ENCODE results near the gene TOE1. TPM values are rescaled to one million over a fixed set of nuclear protein-coding genes. Genes with fewer than 3 reads are reported as not detected.
A peak's percentile ranks its signal among the peaks of the same experiment; 100 is the strongest.

TOE1 gene
- total and polyA plus RNA-seq, 2 donors (not counting 1 experiment from before 2014, with no cell fraction given) = 24.7 to 28.6 TPM

DNA sequence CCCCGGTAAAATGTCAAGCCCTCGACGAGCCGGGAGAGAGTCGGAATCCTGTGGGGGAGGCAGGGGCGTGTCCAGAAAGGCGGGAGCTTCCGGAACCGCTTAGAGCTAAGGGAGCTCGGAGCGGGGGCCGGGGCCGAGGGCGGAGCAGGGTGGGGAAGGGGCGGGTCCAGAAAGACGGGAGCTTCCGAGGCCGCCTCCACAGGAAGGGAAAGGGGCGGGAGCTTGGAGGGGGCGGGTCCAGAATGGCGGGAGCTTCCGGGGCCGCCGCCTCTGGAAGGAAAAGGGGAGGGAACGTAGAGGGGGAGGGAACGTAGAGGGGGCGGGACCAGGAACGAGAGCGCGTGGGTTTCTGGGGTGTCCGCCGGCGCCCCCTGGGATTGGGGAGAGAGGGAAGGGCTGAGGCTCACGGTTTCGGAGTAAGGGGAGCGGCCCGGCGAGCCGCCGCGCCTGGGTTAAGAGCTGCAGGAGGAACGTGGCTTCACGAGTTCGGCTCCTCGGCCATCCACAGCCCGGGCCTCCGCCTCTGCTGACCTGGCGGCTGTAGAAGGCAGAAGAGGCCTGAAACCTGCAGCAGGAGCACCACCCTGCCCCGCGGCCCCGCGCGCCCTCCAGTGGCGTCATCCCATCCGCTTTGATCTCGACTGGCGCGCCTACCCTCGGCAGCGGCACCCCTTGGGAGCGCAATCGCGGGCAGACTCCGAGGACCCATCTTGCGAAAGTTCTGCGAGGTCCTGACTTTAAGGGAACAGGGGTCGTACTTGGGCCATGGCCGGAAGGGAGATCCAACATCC, 36.3 kb upstream of the TOE1 start:
- intact Hi-C loops (cut with micrococcal nuclease) = loop anchor here (1.0 to 2.0 kb wide), 11 partner anchors 23 to 629 kb away; partner anchors contain the start of genes ARMH1, CCDC163, EIF2B3 and HPDL
- Mint-ChIP-seq H3K27ac (peak overlapping the region; percentile 95), H3K9me3 (ENCODE audit: insufficient read depth) (no peaks in the 10 kb centered on the region), H3K4me3 (peak overlapping the region; percentile 94), H3K4me1 (peaks cover 34% of the 10 kb centered on the region), H3K27me3 (no peaks in the 10 kb centered on the region)
- Histone ChIP-seq H3K9me3 (ENCODE audit: control extremely low read depth in 1 of 3, control insufficient read depth in 2 of 3, insufficient read depth in 1 of 3, low read length in 2 of 3) (no peaks in the 10 kb centered on the region), H3K27ac (ENCODE audit: low read length in 2 of 2) (peak overlapping the region; percentile 85 to 97), H4K20me1 (ENCODE audit: control insufficient read depth, insufficient read depth, low read length, poor library complexity, severe bottlenecking) (no peaks in the 10 kb centered on the region), H3K79me2 (ENCODE audit: control insufficient read depth, insufficient read depth, low read length) (no peaks in the 10 kb centered on the region), H3K9ac (ENCODE audit: low read length) (peak overlapping the region; percentile 81), H2AFZ (ENCODE audit: insufficient read depth, low read depth, low read length, poor library complexity, severe bottlenecking) (peak overlapping the region; percentile 96), H3K27me3 (replicated peaks in 1 of 4; ENCODE audit: control extremely low read depth in 1 of 4, control insufficient read depth in 3 of 4, insufficient read depth in 4 of 4, low read length in 3 of 4) (no peaks in the 10 kb centered on the region), H3K4me2 (replicated peaks; ENCODE audit: low read depth, low read length, poor library complexity, severe bottlenecking) (peak overlapping the region; percentile 91), H3K36me3 (replicated peaks in 1 of 2; ENCODE audit: control extremely low read depth in 1 of 2, control insufficient read depth in 1 of 2, extremely low read depth in 1 of 2, insufficient read depth in 2 of 2, low read length in 1 of 2) (no peaks in the 10 kb centered on the region), H3K4me3 (ENCODE audit: control extremely low read depth in 1 of 5, extremely low read depth in 1 of 5, insufficient read depth in 1 of 5, low read depth in 2 of 5, low read length in 4 of 5) (peak overlapping the region; percentile 47 to 87 (median 82)), H3K4me1 (ENCODE audit: control insufficient read depth in 2 of 2, insufficient read depth in 2 of 2, low read length in 2 of 2) (peaks cover 19 to 27% of the 10 kb centered on the region in 2 donors)
- WGBS (ENCODE audit: insufficient coverage) = under 1% methylated on average over 65 of the region's 68 CpGs
- TF ChIP-seq, protein P1, sequence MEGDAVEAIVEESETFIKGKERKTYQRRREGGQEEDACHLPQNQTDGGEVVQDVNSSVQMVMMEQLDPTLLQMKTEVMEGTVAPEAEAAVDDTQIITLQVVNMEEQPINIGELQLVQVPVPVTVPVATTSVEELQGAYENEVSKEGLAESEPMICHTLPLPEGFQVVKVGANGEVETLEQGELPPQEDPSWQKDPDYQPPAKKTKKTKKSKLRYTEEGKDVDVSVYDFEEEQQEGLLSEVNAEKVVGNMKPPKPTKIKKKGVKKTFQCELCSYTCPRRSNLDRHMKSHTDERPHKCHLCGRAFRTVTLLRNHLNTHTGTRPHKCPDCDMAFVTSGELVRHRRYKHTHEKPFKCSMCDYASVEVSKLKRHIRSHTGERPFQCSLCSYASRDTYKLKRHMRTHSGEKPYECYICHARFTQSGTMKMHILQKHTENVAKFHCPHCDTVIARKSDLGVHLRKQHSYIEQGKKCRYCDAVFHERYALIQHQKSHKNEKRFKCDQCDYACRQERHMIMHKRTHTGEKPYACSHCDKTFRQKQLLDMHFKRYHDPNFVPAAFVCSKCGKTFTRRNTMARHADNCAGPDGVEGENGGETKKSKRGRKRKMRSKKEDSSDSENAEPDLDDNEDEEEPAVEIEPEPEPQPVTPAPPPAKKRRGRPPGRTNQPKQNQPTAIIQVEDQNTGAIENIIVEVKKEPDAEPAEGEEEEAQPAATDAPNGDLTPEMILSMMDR (IDR thresholded peaks at IDR 0.05) = peak; percentile 74
- TF ChIP-seq EZH2 (IDR thresholded peaks at IDR 0.05; ENCODE audit: borderline replicate concordance, insufficient read depth, low read depth, low read length, poor library complexity, severe bottlenecking) = no peak
- peak; percentile 98 for DNase-seq
- ChIA-PET POLR2A (interaction anchor here (0.5 to 4.9 kb wide), 33 partner anchors 14 to 1953 kb away, joined by 3 to 76 read pairs (median 5); partner anchors contain the start of genes ARMH1, BTBD19, CCDC163 and EIF2B3), CTCF (interaction anchor here (0.5 to 9.3 kb wide), 17 partner anchors 24 to 897 kb away, joined by 3 to 388 read pairs (median 6); partner anchors contain the start of genes BTBD19, HECTD3, HPDL and MUTYH)
- ATAC-seq (ENCODE audit: low read depth) = peak; percentile 84
